GM19455 (cell line): ENCODE data around the gene MLST8.
"Not testable (repeated sequence)": the region's sequence is repeated elsewhere in the genome, so short reads cannot be mapped to it uniquely, and the experiment has no call there.

Experiments
- ATAC-seq: cut with Tn5 transposase; IDR thresholded peaks from one replicate; pipeline ENCODE4 v1.9.1; 2021; ENCODE audit not compliant: unreplicated experiment

Gene MLST8

DNA sequence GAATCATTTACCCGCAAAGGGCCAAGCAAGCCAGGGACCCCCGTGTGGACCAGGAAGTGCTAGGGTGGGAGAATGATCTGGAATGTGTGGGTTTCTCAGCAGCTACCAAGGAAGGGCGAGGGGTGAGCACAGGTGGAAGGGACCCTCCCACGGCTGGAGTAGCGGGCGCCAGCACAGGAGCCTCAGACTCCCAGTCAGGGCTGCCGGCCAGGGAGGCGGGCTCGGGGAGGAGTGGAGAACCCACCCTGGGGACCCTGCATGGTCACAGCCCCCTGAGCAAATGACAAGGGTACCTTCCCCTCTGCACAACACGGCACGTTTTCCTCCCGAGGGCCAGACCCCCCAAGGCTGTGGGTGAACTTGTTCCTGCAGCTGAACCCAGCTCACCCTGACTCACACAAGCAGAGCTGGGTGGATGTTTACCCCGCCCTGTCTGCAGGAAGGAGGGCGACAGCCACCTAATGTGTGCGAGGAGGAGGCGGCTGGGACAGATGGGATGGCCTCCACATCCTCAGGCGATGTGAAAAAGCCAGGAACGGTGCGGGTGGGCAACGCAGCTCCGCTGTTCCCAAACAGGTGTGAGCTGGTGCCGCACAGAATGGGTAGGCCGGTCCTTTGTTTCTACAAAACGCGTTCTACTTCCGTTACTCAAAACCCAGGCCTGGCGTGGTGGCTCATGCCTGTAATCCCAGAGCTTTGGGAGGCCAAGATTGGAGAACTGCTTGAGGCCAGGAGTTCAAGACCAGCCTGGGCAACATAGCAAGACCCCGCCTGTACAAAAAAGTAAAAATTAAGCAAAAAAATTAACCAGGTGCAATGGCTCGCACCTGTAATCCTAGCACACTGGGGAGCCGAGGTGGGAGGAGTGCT is 39.9 kb downstream of the MLST8 start:
- ATAC-seq, result no peak

DNA sequence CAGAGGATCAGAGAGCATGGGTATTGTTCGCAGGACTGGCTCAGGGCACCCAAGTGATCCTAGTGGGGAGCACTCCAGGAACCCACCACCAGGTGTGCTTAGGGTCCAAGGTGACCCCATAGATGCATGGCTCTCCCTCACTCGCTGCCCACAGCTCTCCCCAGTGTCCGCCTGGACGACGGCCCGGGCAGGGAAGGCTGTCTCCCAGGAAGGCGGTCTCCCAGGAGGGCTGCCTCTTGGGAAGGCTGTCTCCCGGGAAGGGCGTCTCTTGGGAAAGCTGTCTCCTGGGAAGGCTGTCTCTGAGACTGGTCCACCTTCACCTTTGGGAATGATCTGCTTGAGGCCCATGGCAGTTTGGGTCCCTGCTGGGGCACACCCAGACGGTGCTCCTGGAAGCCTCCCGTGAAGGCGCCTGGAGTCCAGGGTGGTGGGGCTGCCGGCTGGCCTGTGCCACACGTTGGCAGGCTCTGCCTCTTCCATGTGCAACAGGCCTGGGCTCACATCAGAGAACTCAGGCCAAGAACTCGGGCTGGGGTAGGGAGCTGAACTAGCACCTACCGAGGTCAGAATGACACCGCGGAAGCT is 41.1 kb downstream of the MLST8 start:
- ATAC-seq, result no peak

GRCh38 chr16:2250652-2251295 is 45.5 kb downstream of the MLST8 start:
- no peak for ATAC-seq

DNA sequence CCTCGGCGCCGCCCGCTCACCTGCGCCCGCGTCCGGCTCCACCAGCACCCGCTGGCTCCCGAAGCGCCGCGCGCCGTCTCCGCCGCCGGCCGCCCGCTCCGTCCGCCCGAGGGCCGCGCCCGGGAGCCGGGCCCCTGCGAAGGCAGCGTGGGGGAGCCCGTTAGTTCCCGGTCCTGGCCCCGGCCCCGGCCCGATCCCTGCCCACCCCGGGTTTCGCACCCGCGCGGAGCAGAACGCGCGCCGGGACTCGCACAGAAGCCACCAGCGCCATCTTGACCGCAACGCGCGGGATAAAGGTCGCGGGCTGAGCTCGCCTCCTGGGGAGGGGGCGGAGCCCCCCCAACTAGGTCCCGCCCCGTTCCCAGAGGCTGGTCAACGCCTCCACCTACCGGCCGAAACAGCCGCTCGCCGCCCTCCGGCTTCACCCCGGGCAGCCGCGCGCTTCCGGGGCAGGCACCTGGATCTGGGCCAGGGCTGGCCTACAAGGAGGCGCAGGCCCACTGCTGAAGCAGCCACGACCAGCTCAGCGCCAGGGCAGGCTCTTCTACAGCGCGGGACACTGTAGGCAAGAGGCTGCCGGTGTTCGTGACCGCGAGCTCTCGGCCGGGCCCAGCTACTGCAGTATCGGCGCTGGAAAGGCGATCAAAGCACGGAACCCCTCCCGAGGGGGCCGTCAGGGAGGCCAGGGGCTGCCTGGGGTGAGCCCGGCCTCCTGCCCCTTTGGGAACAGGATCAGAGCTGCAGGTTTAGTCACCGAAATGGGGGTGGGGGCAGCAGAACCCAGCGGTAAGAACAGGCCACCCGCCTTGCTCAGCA is 46.2 kb downstream of the MLST8 start, which contains the start of gene ECI1:
Gene ECI1 (minus strand): TSS at position 292 of the 816 bp plus-strand sequence. CDS start 21 bp downstream, at position 271.
- ATAC-seq, result peak; percentile 89

DNA sequence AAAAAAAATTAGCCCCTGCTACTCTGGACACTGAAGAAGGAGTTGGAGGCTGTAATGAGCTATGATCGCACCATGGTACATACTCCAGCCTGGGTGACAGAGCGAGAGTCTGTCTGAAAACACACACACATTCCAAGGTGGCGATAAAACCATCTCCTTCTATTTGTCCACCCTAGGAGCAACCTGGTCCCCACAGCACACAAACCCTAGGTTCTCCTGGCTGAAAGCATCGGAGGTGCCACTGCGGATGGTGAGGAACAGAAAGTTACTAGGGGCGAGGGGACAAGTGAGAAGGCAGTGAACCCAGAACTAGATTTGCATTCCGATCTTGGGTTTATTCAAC is 47.5 kb downstream of the MLST8 start:
- no peak for ATAC-seq

- ATAC-seq, result no peak
Measured at GRCh38 chr16:2253293-2253692, 48.0 kb downstream of the MLST8 start.

DNA sequence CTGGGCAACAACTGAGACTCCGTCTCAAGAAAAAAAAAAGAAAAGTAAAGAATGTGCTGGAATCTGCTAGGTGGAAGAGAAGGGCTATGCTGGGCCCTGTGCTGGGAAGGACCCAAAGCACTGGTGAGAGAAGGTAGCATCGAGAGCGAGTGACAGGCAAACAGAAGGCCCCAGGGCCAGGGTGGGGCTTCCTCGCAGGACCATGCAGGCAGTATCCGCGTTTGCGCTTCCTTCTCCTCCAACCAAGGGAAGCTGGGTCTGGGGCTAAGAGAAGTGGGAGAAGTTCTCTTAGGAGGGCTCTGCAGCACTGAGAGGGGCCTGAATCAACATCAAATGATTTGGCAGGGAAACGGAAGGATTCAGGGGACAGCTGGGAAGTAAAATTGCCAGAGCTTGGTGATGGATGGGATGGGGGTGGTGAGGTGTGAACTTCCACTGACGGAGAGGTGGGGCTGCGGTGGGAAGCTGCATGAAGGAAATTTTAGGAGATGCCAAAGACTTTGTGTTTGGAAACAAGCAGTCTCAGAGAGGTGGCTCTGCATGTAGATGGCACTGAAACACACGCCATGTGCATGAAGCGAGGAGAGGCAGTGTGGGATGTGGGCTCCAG is 51.4 kb downstream of the MLST8 start:
- no peak for ATAC-seq

DNA sequence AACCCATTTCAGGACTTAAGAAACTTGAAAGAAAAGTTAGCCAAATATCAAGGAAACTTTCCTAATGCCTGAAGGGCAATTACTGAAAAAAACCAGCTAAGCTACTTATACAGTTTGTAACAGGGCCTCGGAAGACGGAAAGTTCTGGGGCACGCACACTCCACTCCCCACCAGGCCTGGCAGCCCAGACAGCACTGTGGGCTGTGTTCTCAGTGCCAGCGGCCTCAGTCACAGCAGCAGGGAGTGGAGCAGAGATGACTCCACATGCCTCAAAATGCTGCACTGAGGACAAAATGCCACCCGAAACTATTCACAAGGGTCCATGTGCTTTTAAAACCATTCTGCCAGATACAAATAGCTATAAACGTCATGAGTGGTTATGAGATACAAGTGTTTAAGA is 52.5 kb downstream of the MLST8 start:
- no peak for ATAC-seq

- ATAC-seq, result not testable (repeated sequence)
Measured at GRCh38 chr16:2258530-2258929, 53.3 kb downstream of the MLST8 start.
